Liver (tissue), 9 donors: ENCODE data around the gene MEF2B. TPM values are rescaled to one million over a fixed set of nuclear protein-coding genes. Genes with fewer than 3 reads are reported as not detected.

Source experiments
- DNase-seq: peaks from one replicate; pipeline ENCODE4 v3.0.0-alpha.2; 2017; ENCODE audit warnings: low spot score
- H3K27ac ChIP-seq, 2 donors: one replicate each; pipeline ENCODE4 v1.7.0; 2013; ENCODE audit warnings: inconsistent platforms in 2 of 2, low read length in 2 of 2, control low read depth in 1 of 2, low read depth in 1 of 2, mild to moderate bottlenecking in 1 of 2
- H3K27me3 ChIP-seq, 4 donors: one replicate each; pipeline versions ENCODE4 v1.6.1 to v1.7.0; 2013; ENCODE audit warnings: low read length in 3 of 4, inconsistent platforms in 1 of 4, mild to moderate bottlenecking in 1 of 4, moderate library complexity in 1 of 4; ENCODE audit not compliant: control insufficient read depth in 4 of 4, insufficient read depth in 4 of 4
- H3K36me3 ChIP-seq, 4 donors: one replicate each; pipeline versions ENCODE4 v1.6.1 to v1.7.0; 2013; ENCODE audit warnings: low read length in 3 of 4, mild to moderate bottlenecking in 3 of 4, low read depth in 1 of 4, moderate library complexity in 1 of 4; ENCODE audit not compliant: control insufficient read depth in 4 of 4, insufficient read depth in 3 of 4
- H3K4me1 ChIP-seq, 4 donors: one replicate each; pipeline versions ENCODE4 v1.6.1 to v1.7.0; 2013; ENCODE audit warnings: low read length in 3 of 4, mild to moderate bottlenecking in 3 of 4, moderate library complexity in 1 of 4; ENCODE audit not compliant: control insufficient read depth in 4 of 4, insufficient read depth in 4 of 4
- H3K4me3 ChIP-seq, 3 donors: one replicate each; pipeline versions ENCODE4 v1.6.1 to v1.7.0; 2013; ENCODE audit warnings: low read length in 3 of 3, control low read depth in 1 of 3, low read depth in 1 of 3, mild to moderate bottlenecking in 1 of 3
- H3K9ac ChIP-seq, 2 donors: one replicate each; pipeline ENCODE4 v1.7.0; 2013; ENCODE audit warnings: low read length in 2 of 2, mild to moderate bottlenecking in 2 of 2, moderate library complexity in 2 of 2, control low read depth in 1 of 2, low read depth in 1 of 2
- H3K9me3 ChIP-seq, 4 donors: one replicate each; pipeline versions ENCODE4 v1.6.1 to v1.7.0; 2013; ENCODE audit warnings: low read length in 3 of 4; ENCODE audit not compliant: control insufficient read depth in 4 of 4
- CTCF ChIP-seq: fragments of 150-350 bp; IDR thresholded peaks from 2 replicates; pipeline ENCODE4 v1.5.1; 2017; ENCODE audit warnings: improper control_type of control experiment, low read depth, low read length; ENCODE audit not compliant: missing input control
- EGR1 ChIP-seq, 2 donors: IDR thresholded peaks; 2 replicates each; pipeline ENCODE4 v1.6.1; 2016 to 2018; ENCODE audit warnings: antibody characterized with exemption in 2 of 2, low read depth in 2 of 2
- FOXA1 ChIP-seq: IDR thresholded peaks from 2 replicates; pipeline ENCODE4 v1.6.1; 2016; ENCODE audit warnings: antibody characterized with exemption
- FOXA2 ChIP-seq: IDR thresholded peaks from 2 replicates; pipeline ENCODE4 v1.6.1; 2016; ENCODE audit warnings: antibody characterized with exemption
- GABPA ChIP-seq, 2 donors: IDR thresholded peaks in 1 of 2; conservative IDR thresholded peaks in 1 of 2; 2 replicates each; pipeline ENCODE4 v1.6.1; 2016; ENCODE audit warnings: antibody characterized with exemption in 2 of 2, mild to moderate bottlenecking in 1 of 2, moderate library complexity in 1 of 2
- HNF4A ChIP-seq, 2 donors: conservative IDR thresholded peaks; 2 replicates each; pipeline ENCODE4 v1.6.1; 2016; ENCODE audit warnings: antibody characterized with exemption in 2 of 2, mild to moderate bottlenecking in 2 of 2
- HNF4G ChIP-seq: IDR thresholded peaks from 2 replicates; pipeline ENCODE4 v1.6.1; 2016; ENCODE audit warnings: antibody characterized with exemption
- JUND ChIP-seq, 2 donors: IDR thresholded peaks; 2 replicates each; pipeline ENCODE4 v1.6.1; 2016; ENCODE audit warnings: antibody characterized with exemption in 2 of 2
- MAX ChIP-seq: IDR thresholded peaks from 2 replicates; pipeline ENCODE4 v1.6.1; 2016; ENCODE audit warnings: antibody characterized with exemption
- NR2F2 ChIP-seq: IDR thresholded peaks from 2 replicates; pipeline ENCODE4 v1.6.1; 2016; ENCODE audit warnings: antibody characterized with exemption
- RAD21 ChIP-seq, 2 donors: IDR thresholded peaks; 2 replicates each; pipeline ENCODE4 v1.6.1; 2016; ENCODE audit warnings: antibody characterized with exemption in 2 of 2, mild to moderate bottlenecking in 2 of 2
- RXRA ChIP-seq, 2 donors: IDR thresholded peaks; 2 replicates each; pipeline ENCODE4 v1.6.1; 2017 to 2018; ENCODE audit warnings: antibody characterized with exemption in 2 of 2, mild to moderate bottlenecking in 1 of 2
- SP1 ChIP-seq: IDR thresholded peaks from 2 replicates; pipeline ENCODE4 v1.6.1; 2018; ENCODE audit warnings: antibody characterized with exemption, mild to moderate bottlenecking
- TAF1 ChIP-seq: conservative IDR thresholded peaks from 2 replicates; pipeline ENCODE4 v1.6.1; 2016; ENCODE audit warnings: antibody characterized with exemption, mild to moderate bottlenecking
- YY1 ChIP-seq: IDR thresholded peaks from 2 replicates; pipeline ENCODE4 v1.6.1; 2016; ENCODE audit warnings: antibody characterized with exemption, mild to moderate bottlenecking
- WGBS: extraction: QIAGEN DNeasy Blood & Tissue Kit; methylation state at CpG from one replicate; pipeline ENCODE4 v1.1.7; 2013; 5-methylcytosine and 5-hydroxymethylcytosine counted together
- polyA plus RNA-seq, 2 donors: library from polyadenylated mRNA; stranded (reverse) in 1 of 2; unstranded in 1 of 2; fragments of 200-250 nt in 1 of 2; fragments of >200 nt in 1 of 2; fragmentation: Nextera tagmentation in 1 of 2; extraction: Ambion mirVana in 1 of 2; gene quantifications; one replicate each; pipeline versions ENCODE4 v1.2.1 to v1.2.3, GENCODE V29; 2013 to 2015
- total RNA-seq, 2 donors: library from RNA; depleted of rRNA; stranded (reverse); fragments of >200 nt; gene quantifications; one replicate each; pipeline ENCODE4 v1.2.3, GENCODE V29; 2014
- TF ChIP-seq, protein P1 (sequence below): IDR thresholded peaks from 2 replicates; pipeline ENCODE4 v1.6.1; 2016; ENCODE audit warnings: antibody characterized with exemption
- TF ChIP-seq, protein P2 (sequence below): IDR thresholded peaks from 2 replicates; pipeline ENCODE4 v1.6.1; 2016; ENCODE audit warnings: antibody characterized with exemption
- TF ChIP-seq, protein P3 (sequence below): IDR thresholded peaks from 2 replicates; pipeline ENCODE4 v1.6.1; 2016; ENCODE audit warnings: antibody characterized with exemption, mild to moderate bottlenecking
- donor health status: healthy.
- donor health status: healthy.
- donor health status: healthy.
- donor health status: healthy.
- donor health status: healthy.

MEF2B gene
- total and polyA plus RNA-seq, 4 donors = 0.08 to 0.39 (median 0.30) TPM; not detected in 1

- WGBS = 36% methylated on average over 15 of the region's 15 CpGs
These were observed 58.8 kb downstream of the MEF2B start for GRCh38 chr19:19111136-19111835.

More at GRCh38 chr19:19111136-19111835, 58.8 kb downstream of the MEF2B start:
- Histone ChIP-seq H3K27me3 (no peaks in the 10 kb centered on the region), H3K9me3 (no peaks in the 10 kb centered on the region), H3K4me1 (peaks cover 2 to 30% (median 19%) of the 10 kb centered on the region in 4 donors), H3K4me3 (no peak overlapping the region), H3K36me3 (peaks cover 0 to 10% (median 5%) of the 10 kb centered on the region in 4 donors), H3K9ac (peak overlapping the region in 1 of 2 donors; percentile 50), H3K27ac (peak overlapping the region; percentile 81 to 89)
- TF ChIP-seq HNF4A (conservative IDR thresholded peaks at IDR 0.05) = peak; percentile 50 to 86
- no peak for TF ChIP-seq JUND (IDR thresholded peaks at IDR 0.05)
- TF ChIP-seq, protein P1, sequence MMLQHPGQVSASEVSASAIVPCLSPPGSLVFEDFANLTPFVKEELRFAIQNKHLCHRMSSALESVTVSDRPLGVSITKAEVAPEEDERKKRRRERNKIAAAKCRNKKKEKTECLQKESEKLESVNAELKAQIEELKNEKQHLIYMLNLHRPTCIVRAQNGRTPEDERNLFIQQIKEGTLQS = no peak
- peak; percentile 71 for TF ChIP-seq MAX
- no peak for TF ChIP-seq CTCF
- TF ChIP-seq RXRA (IDR thresholded peaks at IDR 0.05) = peak; percentile 81 to 91
- TF ChIP-seq EGR1 (IDR thresholded peaks at IDR 0.05; ENCODE audit: low read depth in 2 of 2) = peak in 1 of 2 donors; percentile 95
- TF ChIP-seq SP1 = peak; percentile 71
- TF ChIP-seq GABPA (IDR thresholded peaks at IDR 0.05 in 1 of 2, conservative IDR thresholded peaks at IDR 0.05 in 1 of 2) = no peak
- no peak for TF ChIP-seq HNF4G
- peak; percentile 56 for TF ChIP-seq YY1
- peak; percentile 16 to 22 for TF ChIP-seq RAD21 (IDR thresholded peaks at IDR 0.05)
- TF ChIP-seq FOXA2 = peak; percentile 48
- TF ChIP-seq TAF1 = no peak
- TF ChIP-seq NR2F2 = no peak
- TF ChIP-seq FOXA1 = no peak
- TF ChIP-seq, protein P2, sequence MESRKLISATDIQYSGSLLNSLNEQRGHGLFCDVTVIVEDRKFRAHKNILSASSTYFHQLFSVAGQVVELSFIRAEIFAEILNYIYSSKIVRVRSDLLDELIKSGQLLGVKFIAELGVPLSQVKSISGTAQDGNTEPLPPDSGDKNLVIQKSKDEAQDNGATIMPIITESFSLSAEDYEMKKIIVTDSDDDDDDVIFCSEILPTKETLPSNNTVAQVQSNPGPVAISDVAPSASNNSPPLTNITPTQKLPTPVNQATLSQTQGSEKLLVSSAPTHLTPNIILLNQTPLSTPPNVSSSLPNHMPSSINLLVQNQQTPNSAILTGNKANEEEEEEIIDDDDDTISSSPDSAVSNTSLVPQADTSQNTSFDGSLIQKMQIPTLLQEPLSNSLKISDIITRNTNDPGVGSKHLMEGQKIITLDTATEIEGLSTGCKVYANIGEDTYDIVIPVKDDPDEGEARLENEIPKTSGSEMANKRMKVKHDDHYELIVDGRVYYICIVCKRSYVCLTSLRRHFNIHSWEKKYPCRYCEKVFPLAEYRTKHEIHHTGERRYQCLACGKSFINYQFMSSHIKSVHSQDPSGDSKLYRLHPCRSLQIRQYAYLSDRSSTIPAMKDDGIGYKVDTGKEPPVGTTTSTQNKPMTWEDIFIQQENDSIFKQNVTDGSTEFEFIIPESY = no peak
- TF ChIP-seq, protein P3, sequence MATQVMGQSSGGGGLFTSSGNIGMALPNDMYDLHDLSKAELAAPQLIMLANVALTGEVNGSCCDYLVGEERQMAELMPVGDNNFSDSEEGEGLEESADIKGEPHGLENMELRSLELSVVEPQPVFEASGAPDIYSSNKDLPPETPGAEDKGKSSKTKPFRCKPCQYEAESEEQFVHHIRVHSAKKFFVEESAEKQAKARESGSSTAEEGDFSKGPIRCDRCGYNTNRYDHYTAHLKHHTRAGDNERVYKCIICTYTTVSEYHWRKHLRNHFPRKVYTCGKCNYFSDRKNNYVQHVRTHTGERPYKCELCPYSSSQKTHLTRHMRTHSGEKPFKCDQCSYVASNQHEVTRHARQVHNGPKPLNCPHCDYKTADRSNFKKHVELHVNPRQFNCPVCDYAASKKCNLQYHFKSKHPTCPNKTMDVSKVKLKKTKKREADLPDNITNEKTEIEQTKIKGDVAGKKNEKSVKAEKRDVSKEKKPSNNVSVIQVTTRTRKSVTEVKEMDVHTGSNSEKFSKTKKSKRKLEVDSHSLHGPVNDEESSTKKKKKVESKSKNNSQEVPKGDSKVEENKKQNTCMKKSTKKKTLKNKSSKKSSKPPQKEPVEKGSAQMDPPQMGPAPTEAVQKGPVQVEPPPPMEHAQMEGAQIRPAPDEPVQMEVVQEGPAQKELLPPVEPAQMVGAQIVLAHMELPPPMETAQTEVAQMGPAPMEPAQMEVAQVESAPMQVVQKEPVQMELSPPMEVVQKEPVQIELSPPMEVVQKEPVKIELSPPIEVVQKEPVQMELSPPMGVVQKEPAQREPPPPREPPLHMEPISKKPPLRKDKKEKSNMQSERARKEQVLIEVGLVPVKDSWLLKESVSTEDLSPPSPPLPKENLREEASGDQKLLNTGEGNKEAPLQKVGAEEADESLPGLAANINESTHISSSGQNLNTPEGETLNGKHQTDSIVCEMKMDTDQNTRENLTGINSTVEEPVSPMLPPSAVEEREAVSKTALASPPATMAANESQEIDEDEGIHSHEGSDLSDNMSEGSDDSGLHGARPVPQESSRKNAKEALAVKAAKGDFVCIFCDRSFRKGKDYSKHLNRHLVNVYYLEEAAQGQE = peak; percentile 34
- no peak for DNase-seq
